ENCODE measurements around the gene B4GALT6. TPM values are rescaled to one million over a fixed set of nuclear protein-coding genes. Genes with fewer than 3 reads are reported as not detected.

B4GALT6 gene
- total RNA-seq, 1 donor from 2014 or later, result 31.6 TPM

- H3K9me3 Mint-ChIP-seq (ENCODE audit: unreplicated experiment), result no peaks in the 10 kb centered on the region
- TF ChIP-seq, protein P1, sequence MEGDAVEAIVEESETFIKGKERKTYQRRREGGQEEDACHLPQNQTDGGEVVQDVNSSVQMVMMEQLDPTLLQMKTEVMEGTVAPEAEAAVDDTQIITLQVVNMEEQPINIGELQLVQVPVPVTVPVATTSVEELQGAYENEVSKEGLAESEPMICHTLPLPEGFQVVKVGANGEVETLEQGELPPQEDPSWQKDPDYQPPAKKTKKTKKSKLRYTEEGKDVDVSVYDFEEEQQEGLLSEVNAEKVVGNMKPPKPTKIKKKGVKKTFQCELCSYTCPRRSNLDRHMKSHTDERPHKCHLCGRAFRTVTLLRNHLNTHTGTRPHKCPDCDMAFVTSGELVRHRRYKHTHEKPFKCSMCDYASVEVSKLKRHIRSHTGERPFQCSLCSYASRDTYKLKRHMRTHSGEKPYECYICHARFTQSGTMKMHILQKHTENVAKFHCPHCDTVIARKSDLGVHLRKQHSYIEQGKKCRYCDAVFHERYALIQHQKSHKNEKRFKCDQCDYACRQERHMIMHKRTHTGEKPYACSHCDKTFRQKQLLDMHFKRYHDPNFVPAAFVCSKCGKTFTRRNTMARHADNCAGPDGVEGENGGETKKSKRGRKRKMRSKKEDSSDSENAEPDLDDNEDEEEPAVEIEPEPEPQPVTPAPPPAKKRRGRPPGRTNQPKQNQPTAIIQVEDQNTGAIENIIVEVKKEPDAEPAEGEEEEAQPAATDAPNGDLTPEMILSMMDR (IDR thresholded peaks at IDR 0.05; ENCODE audit: unreplicated experiment), result no peak
- H3K4me3 Mint-ChIP-seq (ENCODE audit: unreplicated experiment), result no peak overlapping the region
- H3K27me3 Mint-ChIP-seq (ENCODE audit: unreplicated experiment), result no peaks in the 10 kb centered on the region
- peaks cover 5% of the 10 kb centered on the region for H3K4me1 Mint-ChIP-seq (ENCODE audit: unreplicated experiment)
- peaks cover 17% of the 10 kb centered on the region for H3K36me3 Mint-ChIP-seq (ENCODE audit: low read depth, unreplicated experiment)
- H3K27ac Mint-ChIP-seq (ENCODE audit: unreplicated experiment), result no peak overlapping the region
- DNase-seq (ENCODE audit: low spot score), result no peak
Measured at GRCh38 chr18:31657823-31658669, 26.3 kb downstream of the B4GALT6 start.

- no peak overlapping the region for H3K4me3 Mint-ChIP-seq (ENCODE audit: unreplicated experiment)
- peaks cover 28% of the 10 kb centered on the region for H3K36me3 Mint-ChIP-seq (ENCODE audit: low read depth, unreplicated experiment)
- peaks cover 3% of the 10 kb centered on the region for H3K27me3 Mint-ChIP-seq (ENCODE audit: unreplicated experiment)
- TF ChIP-seq, protein P1 (IDR thresholded peaks at IDR 0.05; ENCODE audit: unreplicated experiment), result no peak
- H3K4me1 Mint-ChIP-seq (ENCODE audit: unreplicated experiment), result peaks cover 5% of the 10 kb centered on the region
- H3K27ac Mint-ChIP-seq (ENCODE audit: unreplicated experiment), result no peak overlapping the region
- no peaks in the 10 kb centered on the region for H3K9me3 Mint-ChIP-seq (ENCODE audit: unreplicated experiment)
- DNase-seq (ENCODE audit: low spot score), result no peak
Measured at GRCh38 chr18:31656754-31657153, 27.6 kb downstream of the B4GALT6 start.

DNA sequence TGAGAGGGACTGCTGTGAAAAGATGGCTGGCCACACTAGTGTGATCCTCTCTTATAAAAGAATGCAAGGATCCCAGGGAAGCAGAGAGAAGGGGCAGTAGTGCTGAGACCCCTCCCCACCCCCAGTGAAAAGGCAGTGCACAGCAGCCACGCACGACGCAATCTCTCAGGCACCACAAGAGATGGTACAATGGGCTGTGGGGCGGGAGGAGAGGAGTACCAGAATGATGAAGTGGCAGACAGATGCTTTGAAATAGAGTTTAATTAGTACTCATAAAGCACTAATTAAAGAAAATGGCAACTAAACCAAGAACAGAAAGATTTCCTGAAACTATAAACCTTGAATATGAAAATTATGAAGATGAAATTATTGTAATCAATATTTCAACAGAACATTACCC is 29.0 kb downstream of the B4GALT6 start:
- Mint-ChIP-seq H3K27ac (ENCODE audit: unreplicated experiment) (no peak overlapping the region), H3K9me3 (ENCODE audit: unreplicated experiment) (no peaks in the 10 kb centered on the region), H3K4me1 (ENCODE audit: unreplicated experiment) (peaks cover 5% of the 10 kb centered on the region)

DNA sequence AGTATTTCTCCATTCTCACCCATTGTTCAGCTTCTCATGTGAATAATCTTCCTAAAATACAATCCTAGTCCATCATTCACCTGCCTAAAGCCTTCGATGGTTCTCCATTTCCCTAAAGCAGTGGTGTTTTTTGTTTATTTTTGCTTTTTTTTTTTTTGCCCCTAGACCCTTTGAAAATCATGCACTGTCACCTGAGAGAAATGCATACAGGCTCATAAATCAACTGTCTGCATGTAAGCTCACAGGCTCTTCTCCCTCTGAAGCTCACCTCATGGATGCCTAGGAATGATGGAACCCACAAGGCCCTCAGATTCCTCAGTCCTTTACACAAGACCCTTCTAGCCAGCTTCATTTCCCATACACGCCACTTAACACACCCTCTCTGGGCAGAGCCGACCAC is 31.5 kb downstream of the B4GALT6 start:
- H3K36me3 Mint-ChIP-seq (ENCODE audit: low read depth, unreplicated experiment), result peaks cover 16% of the 10 kb centered on the region
- no peaks in the 10 kb centered on the region for H3K4me1 Mint-ChIP-seq (ENCODE audit: unreplicated experiment)
- H3K27ac Mint-ChIP-seq (ENCODE audit: unreplicated experiment), result no peak overlapping the region
- peaks cover 8% of the 10 kb centered on the region for H3K27me3 Mint-ChIP-seq (ENCODE audit: unreplicated experiment)
- TF ChIP-seq, protein P1 (IDR thresholded peaks at IDR 0.05; ENCODE audit: unreplicated experiment), result no peak
- no peaks in the 10 kb centered on the region for H3K9me3 Mint-ChIP-seq (ENCODE audit: unreplicated experiment)
- peak overlapping the region; percentile 13 for H3K4me3 Mint-ChIP-seq (ENCODE audit: unreplicated experiment)
- no peak for DNase-seq (ENCODE audit: low spot score)

More for the DNA sequence above, 29.0 kb downstream of the B4GALT6 start:
- peaks cover 8% of the 10 kb centered on the region for H3K27me3 Mint-ChIP-seq (ENCODE audit: unreplicated experiment)
- TF ChIP-seq, protein P1 (IDR thresholded peaks at IDR 0.05; ENCODE audit: unreplicated experiment), result no peak
- no peak for DNase-seq (ENCODE audit: low spot score)
- peaks cover 18% of the 10 kb centered on the region for H3K36me3 Mint-ChIP-seq (ENCODE audit: low read depth, unreplicated experiment)
- no peak overlapping the region for H3K4me3 Mint-ChIP-seq (ENCODE audit: unreplicated experiment)

- TF ChIP-seq, protein P1 (IDR thresholded peaks at IDR 0.05; ENCODE audit: unreplicated experiment), result no peak
Measured at GRCh38 chr18:31652357-31652756, 32.0 kb downstream of the B4GALT6 start.

More at GRCh38 chr18:31652357-31652756, 32.0 kb downstream of the B4GALT6 start:
- H3K27me3 Mint-ChIP-seq (ENCODE audit: unreplicated experiment), result peaks cover 8% of the 10 kb centered on the region
- H3K4me3 Mint-ChIP-seq (ENCODE audit: unreplicated experiment), result peak overlapping the region; percentile 13
- no peak for DNase-seq (ENCODE audit: low spot score)
- peak overlapping the region; percentile 16 for H3K27ac Mint-ChIP-seq (ENCODE audit: unreplicated experiment)
- H3K9me3 Mint-ChIP-seq (ENCODE audit: unreplicated experiment), result no peaks in the 10 kb centered on the region
- peaks cover 2% of the 10 kb centered on the region for H3K4me1 Mint-ChIP-seq (ENCODE audit: unreplicated experiment)
- H3K36me3 Mint-ChIP-seq (ENCODE audit: low read depth, unreplicated experiment), result peaks cover 16% of the 10 kb centered on the region
